Measurements from ENCODE around the gene NETO1.

The NETO1 gene

GRCh38 chr18:72895548-72895947 is 27.8 kb upstream of the NETO1 start:
- TF ChIP-seq YY1 (IDR thresholded peaks at IDR 0.05; ENCODE audit: low read depth) = no peak
- no peak for TF ChIP-seq CEBPB (IDR thresholded peaks at IDR 0.05)
- TF ChIP-seq TCF12 (IDR thresholded peaks at IDR 0.05; ENCODE audit: low read depth) = no peak
- TF ChIP-seq EP300 (IDR thresholded peaks at IDR 0.05; ENCODE audit: borderline replicate concordance) = no peak
- no peak for TF ChIP-seq FOXM1 (IDR thresholded peaks at IDR 0.05; ENCODE audit: borderline replicate concordance, low read depth)
- TF ChIP-seq CREB1 (IDR thresholded peaks at IDR 0.05; ENCODE audit: low read depth) = no peak
- no peak for TF ChIP-seq EGR1 (IDR thresholded peaks at IDR 0.05)
- TF ChIP-seq, protein P1, sequence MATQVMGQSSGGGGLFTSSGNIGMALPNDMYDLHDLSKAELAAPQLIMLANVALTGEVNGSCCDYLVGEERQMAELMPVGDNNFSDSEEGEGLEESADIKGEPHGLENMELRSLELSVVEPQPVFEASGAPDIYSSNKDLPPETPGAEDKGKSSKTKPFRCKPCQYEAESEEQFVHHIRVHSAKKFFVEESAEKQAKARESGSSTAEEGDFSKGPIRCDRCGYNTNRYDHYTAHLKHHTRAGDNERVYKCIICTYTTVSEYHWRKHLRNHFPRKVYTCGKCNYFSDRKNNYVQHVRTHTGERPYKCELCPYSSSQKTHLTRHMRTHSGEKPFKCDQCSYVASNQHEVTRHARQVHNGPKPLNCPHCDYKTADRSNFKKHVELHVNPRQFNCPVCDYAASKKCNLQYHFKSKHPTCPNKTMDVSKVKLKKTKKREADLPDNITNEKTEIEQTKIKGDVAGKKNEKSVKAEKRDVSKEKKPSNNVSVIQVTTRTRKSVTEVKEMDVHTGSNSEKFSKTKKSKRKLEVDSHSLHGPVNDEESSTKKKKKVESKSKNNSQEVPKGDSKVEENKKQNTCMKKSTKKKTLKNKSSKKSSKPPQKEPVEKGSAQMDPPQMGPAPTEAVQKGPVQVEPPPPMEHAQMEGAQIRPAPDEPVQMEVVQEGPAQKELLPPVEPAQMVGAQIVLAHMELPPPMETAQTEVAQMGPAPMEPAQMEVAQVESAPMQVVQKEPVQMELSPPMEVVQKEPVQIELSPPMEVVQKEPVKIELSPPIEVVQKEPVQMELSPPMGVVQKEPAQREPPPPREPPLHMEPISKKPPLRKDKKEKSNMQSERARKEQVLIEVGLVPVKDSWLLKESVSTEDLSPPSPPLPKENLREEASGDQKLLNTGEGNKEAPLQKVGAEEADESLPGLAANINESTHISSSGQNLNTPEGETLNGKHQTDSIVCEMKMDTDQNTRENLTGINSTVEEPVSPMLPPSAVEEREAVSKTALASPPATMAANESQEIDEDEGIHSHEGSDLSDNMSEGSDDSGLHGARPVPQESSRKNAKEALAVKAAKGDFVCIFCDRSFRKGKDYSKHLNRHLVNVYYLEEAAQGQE (IDR thresholded peaks at IDR 0.05; ENCODE audit: low read depth) = no peak
- TF ChIP-seq NFIC (IDR thresholded peaks at IDR 0.05) = no peak
- TF ChIP-seq, protein P2, sequence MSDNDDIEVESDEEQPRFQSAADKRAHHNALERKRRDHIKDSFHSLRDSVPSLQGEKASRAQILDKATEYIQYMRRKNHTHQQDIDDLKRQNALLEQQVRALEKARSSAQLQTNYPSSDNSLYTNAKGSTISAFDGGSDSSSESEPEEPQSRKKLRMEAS (IDR thresholded peaks at IDR 0.05) = no peak
- no peak for TF ChIP-seq TEAD4 (IDR thresholded peaks at IDR 0.05)
- TF ChIP-seq RAD21 (IDR thresholded peaks at IDR 0.05; ENCODE audit: low read depth) = no peak
- TF ChIP-seq, protein P3, sequence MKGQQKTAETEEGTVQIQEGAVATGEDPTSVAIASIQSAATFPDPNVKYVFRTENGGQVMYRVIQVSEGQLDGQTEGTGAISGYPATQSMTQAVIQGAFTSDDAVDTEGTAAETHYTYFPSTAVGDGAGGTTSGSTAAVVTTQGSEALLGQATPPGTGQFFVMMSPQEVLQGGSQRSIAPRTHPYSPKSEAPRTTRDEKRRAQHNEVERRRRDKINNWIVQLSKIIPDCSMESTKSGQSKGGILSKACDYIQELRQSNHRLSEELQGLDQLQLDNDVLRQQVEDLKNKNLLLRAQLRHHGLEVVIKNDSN (IDR thresholded peaks at IDR 0.05) = no peak
- no peak for TF ChIP-seq ZBTB7A (IDR thresholded peaks at IDR 0.05; ENCODE audit: low read depth)

- TF ChIP-seq FOXM1 (IDR thresholded peaks at IDR 0.05; ENCODE audit: borderline replicate concordance, low read depth) (no peak), RAD21 (IDR thresholded peaks at IDR 0.05; ENCODE audit: low read depth) (no peak), ZBTB7A (IDR thresholded peaks at IDR 0.05; ENCODE audit: low read depth) (no peak), CREB1 (IDR thresholded peaks at IDR 0.05; ENCODE audit: low read depth) (no peak), TAF1 (IDR thresholded peaks at IDR 0.05; ENCODE audit: low read depth) (no peak), TCF12 (IDR thresholded peaks at IDR 0.05; ENCODE audit: low read depth) (no peak), TEAD4 (IDR thresholded peaks at IDR 0.05) (no peak), YY1 (IDR thresholded peaks at IDR 0.05; ENCODE audit: low read depth) (no peak), EGR1 (IDR thresholded peaks at IDR 0.05) (no peak), EP300 (IDR thresholded peaks at IDR 0.05; ENCODE audit: borderline replicate concordance) (no peak), CEBPB (IDR thresholded peaks at IDR 0.05) (no peak), NFIC (IDR thresholded peaks at IDR 0.05) (no peak)
- TF ChIP-seq, protein P2 (IDR thresholded peaks at IDR 0.05) = no peak
- TF ChIP-seq, protein P1 (IDR thresholded peaks at IDR 0.05; ENCODE audit: low read depth) = no peak
- TF ChIP-seq, protein P3 (IDR thresholded peaks at IDR 0.05) = no peak
Observed at GRCh38 chr18:72878561-72878960, 10.8 kb upstream of the NETO1 start.

GRCh38 chr18:72878143-72878542 is 10.4 kb upstream of the NETO1 start:
- TF ChIP-seq, protein P3 (IDR thresholded peaks at IDR 0.05) = no peak
- TF ChIP-seq, protein P2 (IDR thresholded peaks at IDR 0.05) = no peak
- TF ChIP-seq, protein P1 (IDR thresholded peaks at IDR 0.05; ENCODE audit: low read depth) = no peak
- TF ChIP-seq EGR1 (IDR thresholded peaks at IDR 0.05) = no peak
- no peak for TF ChIP-seq CREB1 (IDR thresholded peaks at IDR 0.05; ENCODE audit: low read depth)
- TF ChIP-seq EP300 (IDR thresholded peaks at IDR 0.05; ENCODE audit: borderline replicate concordance) = no peak
- no peak for TF ChIP-seq ZBTB7A (IDR thresholded peaks at IDR 0.05; ENCODE audit: low read depth)
- no peak for TF ChIP-seq TCF12 (IDR thresholded peaks at IDR 0.05; ENCODE audit: low read depth)
- no peak for TF ChIP-seq FOXM1 (IDR thresholded peaks at IDR 0.05; ENCODE audit: borderline replicate concordance, low read depth)
- TF ChIP-seq TEAD4 (IDR thresholded peaks at IDR 0.05) = no peak
- no peak for TF ChIP-seq NFIC (IDR thresholded peaks at IDR 0.05)
- no peak for TF ChIP-seq CEBPB (IDR thresholded peaks at IDR 0.05)

GRCh38 chr18:72871091-72871490 is 3.3 kb upstream of the NETO1 start:
- TF ChIP-seq TCF12 (IDR thresholded peaks at IDR 0.05; ENCODE audit: low read depth) (no peak), TAF1 (IDR thresholded peaks at IDR 0.05; ENCODE audit: low read depth) (no peak), EGR1 (IDR thresholded peaks at IDR 0.05) (no peak), YY1 (IDR thresholded peaks at IDR 0.05; ENCODE audit: low read depth) (no peak), CREB1 (IDR thresholded peaks at IDR 0.05; ENCODE audit: low read depth) (no peak), RAD21 (IDR thresholded peaks at IDR 0.05; ENCODE audit: low read depth) (no peak)
- TF ChIP-seq, protein P3 (IDR thresholded peaks at IDR 0.05) = no peak

Measured in Ishikawa (cell line).